ENCODE measurements around the gene TFAP2E. TPM values are rescaled to one million over a fixed set of nuclear protein-coding genes. Genes with fewer than 3 reads are reported as not detected.

TFAP2E gene
- total RNA-seq, 1 donor from 2014 or later, result 1.0 TPM

GRCh38 chr1:35556484-35557117, 16.5 kb upstream of the TFAP2E start:
- peak overlapping the region; percentile 84 for H3K4me3 ChIP-seq (ENCODE audit: low read depth, low read length)
- no peak for DNase-seq (ENCODE audit: low read depth)
- TF ChIP-seq, protein P1, sequence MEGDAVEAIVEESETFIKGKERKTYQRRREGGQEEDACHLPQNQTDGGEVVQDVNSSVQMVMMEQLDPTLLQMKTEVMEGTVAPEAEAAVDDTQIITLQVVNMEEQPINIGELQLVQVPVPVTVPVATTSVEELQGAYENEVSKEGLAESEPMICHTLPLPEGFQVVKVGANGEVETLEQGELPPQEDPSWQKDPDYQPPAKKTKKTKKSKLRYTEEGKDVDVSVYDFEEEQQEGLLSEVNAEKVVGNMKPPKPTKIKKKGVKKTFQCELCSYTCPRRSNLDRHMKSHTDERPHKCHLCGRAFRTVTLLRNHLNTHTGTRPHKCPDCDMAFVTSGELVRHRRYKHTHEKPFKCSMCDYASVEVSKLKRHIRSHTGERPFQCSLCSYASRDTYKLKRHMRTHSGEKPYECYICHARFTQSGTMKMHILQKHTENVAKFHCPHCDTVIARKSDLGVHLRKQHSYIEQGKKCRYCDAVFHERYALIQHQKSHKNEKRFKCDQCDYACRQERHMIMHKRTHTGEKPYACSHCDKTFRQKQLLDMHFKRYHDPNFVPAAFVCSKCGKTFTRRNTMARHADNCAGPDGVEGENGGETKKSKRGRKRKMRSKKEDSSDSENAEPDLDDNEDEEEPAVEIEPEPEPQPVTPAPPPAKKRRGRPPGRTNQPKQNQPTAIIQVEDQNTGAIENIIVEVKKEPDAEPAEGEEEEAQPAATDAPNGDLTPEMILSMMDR (conservative IDR thresholded peaks at IDR 0.05; ENCODE audit: low read depth, low read length), result no peak

- TF ChIP-seq, protein P1 (conservative IDR thresholded peaks at IDR 0.05; ENCODE audit: low read depth, low read length), result no peak
- peak within 1 kb of the TSS; percentile 84 for H3K4me3 ChIP-seq (ENCODE audit: low read depth, low read length)
- peak; percentile 25 for DNase-seq (ENCODE audit: low read depth)
Measured at GRCh38 chr1:35557118-35557610, 15.9 kb upstream of the TFAP2E start, which contains the start of gene KIAA0319L. TSS of gene KIAA0319L (minus strand) at chr1:35557403. CDS start at chr1:35554491, 2,912 bp downstream.

DNA sequence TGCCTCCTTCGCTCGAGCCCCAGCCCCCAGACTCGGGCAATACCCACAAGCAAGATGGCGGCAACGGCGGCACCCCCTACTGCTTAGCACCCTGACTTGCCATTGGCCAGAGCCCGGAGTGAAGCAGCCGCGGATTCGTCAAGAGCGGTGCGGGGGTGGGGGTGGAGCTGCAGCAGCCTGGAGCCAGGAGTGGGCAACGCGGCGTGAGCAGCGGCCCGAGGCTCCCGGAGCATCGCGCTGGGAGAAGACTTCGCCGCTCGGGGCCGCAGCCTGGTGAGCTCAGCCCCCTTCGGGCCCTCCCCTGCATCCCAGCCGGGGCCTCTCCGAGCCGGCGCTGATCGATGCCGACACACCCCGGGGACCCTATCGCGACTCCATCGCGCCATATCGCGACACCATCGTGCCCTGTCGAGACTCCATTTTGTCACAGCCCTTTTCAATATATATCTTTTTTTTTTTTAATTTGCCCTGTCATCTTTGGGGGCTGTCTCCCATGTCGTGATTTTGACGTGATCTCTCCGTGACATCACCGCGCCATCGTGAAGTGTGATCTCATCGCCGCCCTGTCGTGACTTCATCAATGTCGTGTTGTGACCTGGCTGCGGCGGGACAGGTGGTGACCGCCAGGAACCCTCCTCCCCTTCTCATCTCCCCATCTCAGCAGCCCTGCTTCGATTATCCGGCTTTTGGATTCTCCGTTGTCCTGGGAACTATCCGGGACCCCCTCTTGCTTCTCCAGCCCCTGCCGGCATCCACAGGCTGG, 15.3 kb upstream of the TFAP2E start, which contains the start of gene NCDN:
NCDN (plus strand) TSS at position 189 of the 763 bp plus-strand sequence; CDS start at position 581, 392 bp downstream.
- TF ChIP-seq, protein P1 (conservative IDR thresholded peaks at IDR 0.05; ENCODE audit: low read depth, low read length), result no peak
- DNase-seq (ENCODE audit: low read depth), result peak; percentile 51
- H3K4me3 ChIP-seq (ENCODE audit: low read depth, low read length), result peak within 1 kb of the TSS; percentile 84

- peak overlapping the region; percentile 84 for H3K4me3 ChIP-seq (ENCODE audit: low read depth, low read length)
- DNase-seq (ENCODE audit: low read depth), result no peak
- TF ChIP-seq, protein P1 (conservative IDR thresholded peaks at IDR 0.05; ENCODE audit: low read depth, low read length), result peak; percentile 3
Measured at GRCh38 chr1:35558374-35559316, 14.5 kb upstream of the TFAP2E start.

DNA sequence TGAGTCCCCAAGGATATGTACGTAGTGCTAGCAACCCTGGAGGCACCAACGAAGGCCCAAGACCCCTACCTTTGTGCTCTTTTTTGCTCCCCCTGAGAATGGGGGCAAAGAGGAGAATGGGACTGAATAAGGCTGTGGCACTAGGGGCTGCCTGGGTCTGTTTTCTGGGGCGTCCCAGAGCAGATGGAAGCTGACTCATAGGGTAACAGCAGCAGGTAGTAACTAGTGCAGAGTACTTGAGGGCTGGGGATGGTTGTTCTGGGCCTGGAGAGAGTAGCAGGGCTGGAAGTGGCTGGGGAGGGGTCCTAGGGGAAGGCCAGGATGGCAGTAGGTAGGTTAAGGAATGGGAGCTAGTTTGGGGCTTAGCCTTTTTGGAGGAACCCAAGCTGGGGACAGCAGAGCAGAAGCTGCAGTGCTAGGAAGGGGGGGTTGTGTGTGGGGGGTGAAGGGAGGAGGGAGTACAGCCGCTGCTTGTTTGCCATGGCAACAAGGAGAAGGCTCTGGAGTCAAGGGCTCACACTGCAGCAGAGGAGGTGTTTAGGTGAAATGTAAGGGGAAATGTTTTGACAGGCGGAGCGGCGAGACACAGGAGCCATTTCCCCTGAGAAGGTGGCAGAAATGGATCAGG, 13.7 kb upstream of the TFAP2E start:
- TF ChIP-seq, protein P1 (conservative IDR thresholded peaks at IDR 0.05; ENCODE audit: low read depth, low read length), result no peak
- no peak for DNase-seq (ENCODE audit: low read depth)
- H3K4me3 ChIP-seq (ENCODE audit: low read depth, low read length), result no peak overlapping the region

All from epithelial cell of proximal tubule (primary cell).